ENCODE data around the gene P2RY2. TPM values are rescaled to one million over a fixed set of nuclear protein-coding genes. Genes with fewer than 3 reads are reported as not detected.

Gene P2RY2
- total RNA-seq, 1 donor from 2014 or later = 0.96 TPM

- Mint-ChIP-seq H3K36me3 (ENCODE audit: insufficient read depth) (no peaks in the 10 kb centered on the region), H3K4me1 (ENCODE audit: low read depth) (peaks cover 36% of the 10 kb centered on the region), H3K27me3 (peaks cover 8% of the 10 kb centered on the region), H3K4me3 (ENCODE audit: low read depth) (no peak overlapping the region), H3K9me3 (ENCODE audit: low read depth) (peaks cover 3% of the 10 kb centered on the region), H3K27ac (peak overlapping the region; percentile 69)
- no peak for DNase-seq (ENCODE audit: low spot score, unreplicated experiment)
- TF ChIP-seq CTCF (IDR thresholded peaks at IDR 0.05; ENCODE audit: unreplicated experiment) = no peak
These were observed 15.9 kb upstream of the P2RY2 start for GRCh38 chr11:73201888-73202780.

- no peak for DNase-seq (ENCODE audit: low spot score, unreplicated experiment)
- H3K4me1 Mint-ChIP-seq (ENCODE audit: low read depth) = peaks cover 36% of the 10 kb centered on the region
- peak overlapping the region; percentile 9 for H3K27ac Mint-ChIP-seq
- peaks cover 8% of the 10 kb centered on the region for H3K27me3 Mint-ChIP-seq
- no peak overlapping the region for H3K4me3 Mint-ChIP-seq (ENCODE audit: low read depth)
- H3K9me3 Mint-ChIP-seq (ENCODE audit: low read depth) = peaks cover 3% of the 10 kb centered on the region
- no peak for TF ChIP-seq CTCF (IDR thresholded peaks at IDR 0.05; ENCODE audit: unreplicated experiment)
- H3K36me3 Mint-ChIP-seq (ENCODE audit: insufficient read depth) = no peaks in the 10 kb centered on the region
These were observed 14.8 kb upstream of the P2RY2 start for GRCh38 chr11:73203322-73203721.

GRCh38 chr11:73203790-73204189 is 14.3 kb upstream of the P2RY2 start:
- Mint-ChIP-seq H3K9me3 (ENCODE audit: low read depth) (no peaks in the 10 kb centered on the region), H3K4me3 (ENCODE audit: low read depth) (no peak overlapping the region), H3K36me3 (ENCODE audit: insufficient read depth) (no peaks in the 10 kb centered on the region), H3K27ac (no peak overlapping the region), H3K27me3 (peaks cover 5% of the 10 kb centered on the region), H3K4me1 (ENCODE audit: low read depth) (peaks cover 31% of the 10 kb centered on the region)
- TF ChIP-seq CTCF (IDR thresholded peaks at IDR 0.05; ENCODE audit: unreplicated experiment) = no peak
- DNase-seq (ENCODE audit: low spot score, unreplicated experiment) = no peak

GRCh38 chr11:73204711-73205121 is 13.4 kb upstream of the P2RY2 start:
- H3K4me3 Mint-ChIP-seq (ENCODE audit: low read depth) = no peak overlapping the region
- no peak for DNase-seq (ENCODE audit: low spot score, unreplicated experiment)
- TF ChIP-seq CTCF (IDR thresholded peaks at IDR 0.05; ENCODE audit: unreplicated experiment) = no peak
- H3K9me3 Mint-ChIP-seq (ENCODE audit: low read depth) = peaks cover 3% of the 10 kb centered on the region
- no peaks in the 10 kb centered on the region for H3K36me3 Mint-ChIP-seq (ENCODE audit: insufficient read depth)
- peaks cover 5% of the 10 kb centered on the region for H3K27me3 Mint-ChIP-seq
- H3K4me1 Mint-ChIP-seq (ENCODE audit: low read depth) = peaks cover 29% of the 10 kb centered on the region
- no peak overlapping the region for H3K27ac Mint-ChIP-seq

GRCh38 chr11:73205661-73206343 is 12.3 kb upstream of the P2RY2 start:
- Mint-ChIP-seq H3K4me1 (ENCODE audit: low read depth) (peaks cover 18% of the 10 kb centered on the region), H3K9me3 (ENCODE audit: low read depth) (peaks cover 3% of the 10 kb centered on the region), H3K36me3 (ENCODE audit: insufficient read depth) (no peaks in the 10 kb centered on the region), H3K27ac (no peak overlapping the region), H3K4me3 (ENCODE audit: low read depth) (no peak overlapping the region), H3K27me3 (peaks cover 5% of the 10 kb centered on the region)
- no peak for DNase-seq (ENCODE audit: low spot score, unreplicated experiment)
- TF ChIP-seq CTCF (IDR thresholded peaks at IDR 0.05; ENCODE audit: unreplicated experiment) = no peak

All from progenitor cell of endocrine pancreas (in vitro differentiated cells).